ENCODE measurements around the gene SHISAL2A.

SHISAL2A gene

GRCh38 chr1:52614671-52615070 is 18.3 kb upstream of the SHISAL2A start:
- TF ChIP-seq, protein P1, sequence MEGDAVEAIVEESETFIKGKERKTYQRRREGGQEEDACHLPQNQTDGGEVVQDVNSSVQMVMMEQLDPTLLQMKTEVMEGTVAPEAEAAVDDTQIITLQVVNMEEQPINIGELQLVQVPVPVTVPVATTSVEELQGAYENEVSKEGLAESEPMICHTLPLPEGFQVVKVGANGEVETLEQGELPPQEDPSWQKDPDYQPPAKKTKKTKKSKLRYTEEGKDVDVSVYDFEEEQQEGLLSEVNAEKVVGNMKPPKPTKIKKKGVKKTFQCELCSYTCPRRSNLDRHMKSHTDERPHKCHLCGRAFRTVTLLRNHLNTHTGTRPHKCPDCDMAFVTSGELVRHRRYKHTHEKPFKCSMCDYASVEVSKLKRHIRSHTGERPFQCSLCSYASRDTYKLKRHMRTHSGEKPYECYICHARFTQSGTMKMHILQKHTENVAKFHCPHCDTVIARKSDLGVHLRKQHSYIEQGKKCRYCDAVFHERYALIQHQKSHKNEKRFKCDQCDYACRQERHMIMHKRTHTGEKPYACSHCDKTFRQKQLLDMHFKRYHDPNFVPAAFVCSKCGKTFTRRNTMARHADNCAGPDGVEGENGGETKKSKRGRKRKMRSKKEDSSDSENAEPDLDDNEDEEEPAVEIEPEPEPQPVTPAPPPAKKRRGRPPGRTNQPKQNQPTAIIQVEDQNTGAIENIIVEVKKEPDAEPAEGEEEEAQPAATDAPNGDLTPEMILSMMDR (IDR thresholded peaks at IDR 0.05; ENCODE audit: low read depth, low read length), result no peak
- in situ Hi-C loops (cut with HindIII; ENCODE audit: low sequenced_read_pairs), result no loop called here
- H3K4me3 ChIP-seq (ENCODE audit: low read depth, low read length), result no peak overlapping the region
- no peak for DNase-seq (ENCODE audit: low read depth, low spot score)

DNA sequence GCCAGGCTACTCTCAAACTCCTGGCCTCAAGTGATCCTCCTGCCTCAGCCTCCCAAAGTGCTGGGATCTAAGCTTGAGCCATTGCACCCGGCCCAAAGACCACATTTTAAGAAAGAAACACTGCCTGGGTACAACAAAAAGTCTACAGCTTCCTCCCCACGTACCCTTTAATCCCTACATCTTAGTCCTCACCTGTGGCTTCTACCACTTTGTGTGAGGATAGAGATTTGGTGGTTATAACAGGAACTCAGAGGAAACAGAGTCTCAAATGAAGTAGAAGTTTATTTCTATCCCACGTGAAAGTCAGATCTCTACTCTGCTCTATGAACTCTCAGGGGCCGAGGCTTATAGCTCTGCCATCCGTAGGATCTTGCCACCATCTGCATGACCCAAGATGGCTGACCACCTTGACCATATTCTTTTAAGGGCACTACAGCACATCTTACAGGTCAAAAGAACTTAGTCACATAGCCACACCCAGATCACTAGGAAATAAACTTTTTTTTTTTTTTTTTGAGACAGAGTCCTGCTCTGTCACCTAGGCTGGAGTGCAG is 17.4 kb upstream of the SHISAL2A start:
- TF ChIP-seq, protein P1 (IDR thresholded peaks at IDR 0.05; ENCODE audit: low read depth, low read length), result no peak
- no peak for DNase-seq (ENCODE audit: low read depth, low spot score)
- in situ Hi-C loops (cut with HindIII; ENCODE audit: low sequenced_read_pairs), result no loop called here
- H3K4me3 ChIP-seq (ENCODE audit: low read depth, low read length), result no peak overlapping the region

DNA sequence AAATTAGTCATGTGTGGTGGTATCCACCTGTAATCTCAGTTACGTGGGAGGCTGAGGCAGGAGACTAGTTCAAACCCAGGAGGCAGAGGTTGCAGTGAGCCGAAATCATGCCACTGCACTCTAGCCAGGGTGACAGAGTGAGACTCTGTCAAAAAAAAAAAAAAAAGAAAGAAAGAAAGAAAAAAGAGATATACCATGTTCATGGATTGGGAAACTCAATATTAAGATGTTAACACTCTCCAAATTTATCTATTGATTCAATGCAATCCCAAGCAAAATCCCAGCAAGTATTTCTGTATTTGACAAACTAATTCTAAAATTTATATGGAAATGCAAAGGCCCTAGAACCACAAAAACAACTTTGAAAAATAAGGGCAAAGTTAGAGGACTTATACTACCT is 11.0 kb upstream of the SHISAL2A start:
- no peak for DNase-seq (ENCODE audit: low read depth, low spot score)
- TF ChIP-seq, protein P1 (IDR thresholded peaks at IDR 0.05; ENCODE audit: low read depth, low read length), result no peak
- H3K4me3 ChIP-seq (ENCODE audit: low read depth, low read length), result no peak overlapping the region
- in situ Hi-C loops (cut with HindIII; ENCODE audit: low sequenced_read_pairs), result no loop called here

- in situ Hi-C loops (cut with HindIII; ENCODE audit: low sequenced_read_pairs), result no loop called here
- TF ChIP-seq, protein P1 (IDR thresholded peaks at IDR 0.05; ENCODE audit: low read depth, low read length), result no peak
- no peak overlapping the region for H3K4me3 ChIP-seq (ENCODE audit: low read depth, low read length)
- DNase-seq (ENCODE audit: low read depth, low spot score), result no peak
These were observed 9.2 kb upstream of the SHISAL2A start for GRCh38 chr1:52623812-52624211.

DNA sequence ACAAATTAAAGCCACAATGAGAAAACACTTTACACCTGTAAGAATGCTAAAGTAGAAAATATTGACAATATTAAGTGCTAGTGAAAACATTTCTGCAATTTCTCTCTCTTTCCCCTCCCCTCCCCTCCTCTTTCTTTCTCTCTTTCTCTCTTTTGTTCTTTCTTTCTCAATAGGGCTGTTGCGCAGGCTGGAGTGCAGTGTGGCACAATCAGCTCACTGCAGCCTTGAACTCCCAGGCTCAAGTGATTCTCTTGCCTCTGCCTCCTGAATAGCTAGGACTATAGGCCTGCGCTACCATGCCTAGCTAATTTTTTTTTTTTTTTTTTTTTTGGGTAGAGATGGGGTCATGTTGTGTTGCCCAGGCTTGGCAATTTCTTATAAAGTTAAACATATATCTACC is 5.9 kb upstream of the SHISAL2A start:
- in situ Hi-C loops (cut with HindIII; ENCODE audit: low sequenced_read_pairs), result no loop called here
- H3K4me3 ChIP-seq (ENCODE audit: low read depth, low read length), result no peak overlapping the region
- no peak for DNase-seq (ENCODE audit: low read depth, low spot score)
- TF ChIP-seq, protein P1 (IDR thresholded peaks at IDR 0.05; ENCODE audit: low read depth, low read length), result no peak

DNA sequence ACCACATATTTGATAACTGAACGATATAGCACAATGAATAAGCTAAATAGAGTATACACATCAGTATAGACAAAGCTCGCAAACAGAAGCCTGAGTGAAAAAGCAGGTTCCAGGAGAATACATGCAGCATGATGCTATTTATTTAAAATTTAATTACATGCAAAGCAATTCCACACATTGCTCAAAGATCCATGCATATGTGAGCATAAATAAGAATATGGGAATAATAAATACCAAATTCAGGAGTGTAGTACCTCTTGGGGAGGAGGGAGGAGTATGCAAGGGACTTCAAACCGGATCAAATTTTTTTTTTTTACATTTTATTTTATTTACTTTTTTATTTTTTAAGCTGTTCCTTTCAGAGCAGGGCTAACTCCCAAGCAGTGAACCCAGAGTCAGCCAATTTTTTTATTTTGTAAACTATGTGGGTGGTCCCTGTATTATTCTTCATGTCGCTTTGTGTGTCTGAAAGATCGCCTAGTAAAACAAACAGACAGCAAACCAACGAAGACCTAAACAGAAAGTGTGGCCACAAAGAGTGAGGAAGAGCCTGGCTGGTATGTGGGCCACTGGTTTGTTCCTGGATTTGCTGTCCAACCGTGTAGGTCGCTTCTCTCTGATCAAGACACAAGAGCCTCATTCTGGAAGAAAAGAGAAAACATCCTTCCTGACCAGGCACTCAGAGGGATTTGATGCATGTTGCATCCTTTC is 4.2 kb upstream of the SHISAL2A start:
- no peak for DNase-seq (ENCODE audit: low read depth, low spot score)
- in situ Hi-C loops (cut with HindIII; ENCODE audit: low sequenced_read_pairs), result no loop called here
- TF ChIP-seq, protein P1 (IDR thresholded peaks at IDR 0.05; ENCODE audit: low read depth, low read length), result no peak
- no peak overlapping the region for H3K4me3 ChIP-seq (ENCODE audit: low read depth, low read length)

Data from astrocyte of the spinal cord (primary cell).